ENCODE measurements around the gene GPR55. TPM values are rescaled to one million over a fixed set of nuclear protein-coding genes. Genes with fewer than 3 reads are reported as not detected.

The GPR55 gene
- total and polyA plus RNA-seq, 2 donors (not counting 1 experiment from before 2014, with no cell fraction given) = 3.0 to 4.1 TPM

- ATAC-seq (ENCODE audit: low read depth) (no peak), DNase-seq (no peak)
- 88% methylated on average over 2 of the region's 7 CpGs for WGBS (ENCODE audit: insufficient coverage)
- ChIA-PET POLR2A (no interaction called here), CTCF (interaction anchor here (1.1 to 1.3 kb wide), 2 partner anchors 18 to 58 kb away, joined by 3 read pairs; no protein-coding TSS in a partner anchor)
- Mint-ChIP-seq H3K27me3 (peaks cover 4% of the 10 kb centered on the region), H3K4me1 (peaks cover 3% of the 10 kb centered on the region), H3K9me3 (ENCODE audit: insufficient read depth) (no peaks in the 10 kb centered on the region), H3K27ac (no peak overlapping the region), H3K4me3 (no peak overlapping the region)
- Histone ChIP-seq H3K4me3 (ENCODE audit: control extremely low read depth in 1 of 5, extremely low read depth in 1 of 5, insufficient read depth in 1 of 5, low read depth in 2 of 5, low read length in 4 of 5) (no peak overlapping the region), H3K9ac (ENCODE audit: low read length) (no peak overlapping the region), H3K27me3 (replicated peaks in 1 of 4; ENCODE audit: control extremely low read depth in 1 of 4, control insufficient read depth in 3 of 4, insufficient read depth in 4 of 4, low read length in 3 of 4) (peaks cover 0 to 8% (median 0%) of the 10 kb centered on the region in 4 experiments), H2AFZ (ENCODE audit: insufficient read depth, low read depth, low read length, poor library complexity, severe bottlenecking) (no peak overlapping the region), H3K9me3 (ENCODE audit: control extremely low read depth in 1 of 3, control insufficient read depth in 2 of 3, insufficient read depth in 1 of 3, low read length in 2 of 3) (peaks cover 0 to 9% (median 0%) of the 10 kb centered on the region in 3 donors), H3K27ac (ENCODE audit: low read length in 2 of 2) (no peak overlapping the region), H3K36me3 (replicated peaks in 1 of 2; ENCODE audit: control extremely low read depth in 1 of 2, control insufficient read depth in 1 of 2, extremely low read depth in 1 of 2, insufficient read depth in 2 of 2, low read length in 1 of 2) (no peaks in the 10 kb centered on the region), H4K20me1 (ENCODE audit: control insufficient read depth, insufficient read depth, low read length, poor library complexity, severe bottlenecking) (no peaks in the 10 kb centered on the region), H3K4me2 (replicated peaks; ENCODE audit: low read depth, low read length, poor library complexity, severe bottlenecking) (no peak overlapping the region), H3K4me1 (ENCODE audit: control insufficient read depth in 2 of 2, insufficient read depth in 2 of 2, low read length in 2 of 2) (peaks cover 3 to 7% of the 10 kb centered on the region in 2 donors), H3K79me2 (ENCODE audit: control insufficient read depth, insufficient read depth, low read length) (no peaks in the 10 kb centered on the region)
- intact Hi-C loops (cut with micrococcal nuclease) = no loop called here
- TF ChIP-seq EZH2 (IDR thresholded peaks at IDR 0.05; ENCODE audit: borderline replicate concordance, insufficient read depth, low read depth, low read length, poor library complexity, severe bottlenecking) = no peak
- TF ChIP-seq CTCF (IDR thresholded peaks at IDR 0.05) = no peak
Observed at GRCh38 chr2:230930149-230930780, 5.2 kb upstream of the GPR55 start.

- WGBS (ENCODE audit: insufficient coverage) = 96% methylated on average over 9 of the region's 10 CpGs
- Histone ChIP-seq H3K27me3 (replicated peaks in 1 of 4; ENCODE audit: control extremely low read depth in 1 of 4, control insufficient read depth in 3 of 4, insufficient read depth in 4 of 4, low read length in 3 of 4) (peaks cover 0 to 3% (median 0%) of the 10 kb centered on the region in 4 experiments), H3K9ac (ENCODE audit: low read length) (no peak overlapping the region), H3K4me3 (ENCODE audit: control extremely low read depth in 1 of 5, extremely low read depth in 1 of 5, insufficient read depth in 1 of 5, low read depth in 2 of 5, low read length in 4 of 5) (no peak overlapping the region), H4K20me1 (ENCODE audit: control insufficient read depth, insufficient read depth, low read length, poor library complexity, severe bottlenecking) (no peaks in the 10 kb centered on the region), H3K79me2 (ENCODE audit: control insufficient read depth, insufficient read depth, low read length) (no peaks in the 10 kb centered on the region), H3K4me1 (ENCODE audit: control insufficient read depth in 2 of 2, insufficient read depth in 2 of 2, low read length in 2 of 2) (peaks cover 3 to 14% of the 10 kb centered on the region in 2 donors), H3K4me2 (replicated peaks; ENCODE audit: low read depth, low read length, poor library complexity, severe bottlenecking) (no peak overlapping the region), H2AFZ (ENCODE audit: insufficient read depth, low read depth, low read length, poor library complexity, severe bottlenecking) (no peak overlapping the region), H3K27ac (ENCODE audit: low read length in 2 of 2) (no peak overlapping the region), H3K9me3 (ENCODE audit: control extremely low read depth in 1 of 3, control insufficient read depth in 2 of 3, insufficient read depth in 1 of 3, low read length in 2 of 3) (peaks cover 0 to 4% (median 0%) of the 10 kb centered on the region in 3 donors), H3K36me3 (replicated peaks in 1 of 2; ENCODE audit: control extremely low read depth in 1 of 2, control insufficient read depth in 1 of 2, extremely low read depth in 1 of 2, insufficient read depth in 2 of 2, low read length in 1 of 2) (no peaks in the 10 kb centered on the region)
- H3K4me1 Mint-ChIP-seq = peaks cover 10% of the 10 kb centered on the region
- peaks cover 4% of the 10 kb centered on the region for H3K27me3 Mint-ChIP-seq
- no peak overlapping the region for H3K4me3 Mint-ChIP-seq
- POLR2A ChIA-PET = interaction anchor here (0.6 kb wide), 1 partner anchor 41 kb away, joined by 4 read pairs; no protein-coding TSS in a partner anchor
- H3K9me3 Mint-ChIP-seq (ENCODE audit: insufficient read depth) = no peaks in the 10 kb centered on the region
- CTCF ChIA-PET = interaction anchor here (1.3 kb wide), 1 partner anchor 18 kb away, joined by 3 read pairs; no protein-coding TSS in a partner anchor
- intact Hi-C loops (cut with micrococcal nuclease) = no loop called here
- no peak overlapping the region for H3K27ac Mint-ChIP-seq
- TF ChIP-seq EZH2 (IDR thresholded peaks at IDR 0.05; ENCODE audit: borderline replicate concordance, insufficient read depth, low read depth, low read length, poor library complexity, severe bottlenecking) = no peak
- no peak for TF ChIP-seq CTCF (IDR thresholded peaks at IDR 0.05)
- ATAC-seq (ENCODE audit: low read depth) (no peak), DNase-seq (no peak)
Observed at GRCh38 chr2:230929381-230930148, 4.5 kb upstream of the GPR55 start.

Data from B cell (primary cell).